Measurements from ENCODE around the gene ERICH2. TPM values are rescaled to one million over a fixed set of nuclear protein-coding genes. Genes with fewer than 3 reads are reported as not detected.

The ERICH2 gene
- total RNA-seq, 2 donors from 2014 or later, result not detected

GRCh38 chr2:170772295-170772694 lies 2.1 kb downstream of the ERICH2 start:
- no peak for ATAC-seq
- H3K27me3 Mint-ChIP-seq, result peaks cover 11 to 12% of the 10 kb centered on the region in 2 donors
- H3K4me3 Mint-ChIP-seq, result peak overlapping the region; percentile 86
- DNase-seq (ENCODE audit: low spot score), result no peak
- H3K9me3 Mint-ChIP-seq, result no peaks in the 10 kb centered on the region
- H3K36me3 Mint-ChIP-seq, result no peaks in the 10 kb centered on the region
- H3K4me1 Mint-ChIP-seq (ENCODE audit: low read depth in 2 of 2), result peaks cover 4 to 14% of the 10 kb centered on the region in 2 donors
- H3K27ac Mint-ChIP-seq, result peak overlapping the region in 1 of 2 donors; percentile 53

DNA sequence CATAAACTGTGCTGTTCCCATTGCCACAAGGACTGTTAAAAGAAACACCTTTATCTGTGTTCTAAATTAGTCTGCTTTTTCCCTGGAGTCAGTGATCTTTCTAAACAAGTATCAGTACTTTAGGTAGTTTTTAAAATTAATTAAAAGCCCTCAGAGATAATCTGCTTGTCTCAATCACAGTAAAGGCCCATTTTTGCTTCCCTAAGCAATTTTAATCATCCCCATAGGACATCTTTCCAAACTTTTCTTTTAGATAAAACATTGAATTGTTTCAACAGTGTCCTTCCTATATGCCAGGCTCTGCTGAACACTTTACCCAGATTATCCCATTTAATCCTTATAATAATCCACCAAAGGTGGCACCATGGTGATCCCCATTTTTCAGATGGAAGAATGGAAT lies 3.9 kb downstream of the ERICH2 start:
- Mint-ChIP-seq H3K27me3 (peaks cover 18 to 25% of the 10 kb centered on the region in 2 donors), H3K9me3 (no peaks in the 10 kb centered on the region), H3K36me3 (no peaks in the 10 kb centered on the region), H3K4me1 (ENCODE audit: low read depth in 2 of 2) (peaks cover 4 to 14% of the 10 kb centered on the region in 2 donors), H3K4me3 (no peak overlapping the region), H3K27ac (no peak overlapping the region)
- ATAC-seq, result no peak
- DNase-seq (ENCODE audit: low spot score), result no peak

- no peak for DNase-seq (ENCODE audit: low spot score)
- no peaks in the 10 kb centered on the region for H3K9me3 Mint-ChIP-seq
- H3K4me3 Mint-ChIP-seq, result no peak overlapping the region
- ATAC-seq, result no peak
- H3K4me1 Mint-ChIP-seq (ENCODE audit: low read depth in 2 of 2), result no peaks in the 10 kb centered on the region
- no peaks in the 10 kb centered on the region for H3K36me3 Mint-ChIP-seq
- H3K27me3 Mint-ChIP-seq, result peaks cover 22 to 32% of the 10 kb centered on the region in 2 donors
- H3K27ac Mint-ChIP-seq, result no peak overlapping the region
Measured at GRCh38 chr2:170778900-170779299, 8.7 kb downstream of the ERICH2 start.

- ATAC-seq (no peak), DNase-seq (ENCODE audit: low spot score) (no peak)
- H3K4me1 Mint-ChIP-seq (ENCODE audit: low read depth in 2 of 2), result no peaks in the 10 kb centered on the region
- H3K9me3 Mint-ChIP-seq, result no peaks in the 10 kb centered on the region
- no peak overlapping the region for H3K27ac Mint-ChIP-seq
- H3K36me3 Mint-ChIP-seq, result no peaks in the 10 kb centered on the region
- H3K4me3 Mint-ChIP-seq, result no peak overlapping the region
- H3K27me3 Mint-ChIP-seq, result peaks cover 23 to 36% of the 10 kb centered on the region in 2 donors
Measured at GRCh38 chr2:170779304-170779703, 9.1 kb downstream of the ERICH2 start.

GRCh38 chr2:170782673-170783072 lies 12.5 kb downstream of the ERICH2 start:
- no peaks in the 10 kb centered on the region for H3K9me3 Mint-ChIP-seq
- no peaks in the 10 kb centered on the region for H3K4me1 Mint-ChIP-seq (ENCODE audit: low read depth in 2 of 2)
- DNase-seq (ENCODE audit: low spot score) (no peak), ATAC-seq (no peak)
- H3K27me3 Mint-ChIP-seq, result peaks cover 35 to 59% of the 10 kb centered on the region in 2 donors
- no peak overlapping the region for H3K4me3 Mint-ChIP-seq
- H3K36me3 Mint-ChIP-seq, result no peaks in the 10 kb centered on the region
- no peak overlapping the region for H3K27ac Mint-ChIP-seq

GRCh38 chr2:170783549-170783948 lies 13.4 kb downstream of the ERICH2 start:
- H3K27ac Mint-ChIP-seq, result no peak overlapping the region
- H3K9me3 Mint-ChIP-seq, result no peaks in the 10 kb centered on the region
- no peaks in the 10 kb centered on the region for H3K36me3 Mint-ChIP-seq
- no peak overlapping the region for H3K4me3 Mint-ChIP-seq
- no peak for ATAC-seq
- no peaks in the 10 kb centered on the region for H3K4me1 Mint-ChIP-seq (ENCODE audit: low read depth in 2 of 2)
- DNase-seq (ENCODE audit: low spot score), result no peak
- H3K27me3 Mint-ChIP-seq, result peaks cover 36 to 55% of the 10 kb centered on the region in 2 donors

DNA sequence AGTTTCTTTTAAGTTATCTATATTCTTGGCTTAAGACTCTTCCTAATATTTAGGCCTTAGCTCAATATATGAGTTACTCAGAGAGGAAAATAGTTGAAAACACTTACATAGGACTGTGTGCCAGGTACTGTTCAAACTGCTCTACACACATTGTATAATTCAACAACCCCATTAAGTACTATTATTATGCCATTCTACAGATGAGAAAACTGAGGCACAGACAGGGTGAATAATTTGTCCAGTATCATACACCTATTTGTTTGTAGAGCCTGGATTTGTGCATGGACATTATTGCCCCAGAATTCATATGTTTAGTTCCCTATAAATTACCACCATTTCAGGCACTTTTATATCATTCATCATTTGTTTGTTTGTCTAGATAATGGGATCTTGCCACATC lies 28.8 kb downstream of the ERICH2 start:
- H3K27me3 Mint-ChIP-seq, result peaks cover 17 to 22% of the 10 kb centered on the region in 2 donors
- no peak for ATAC-seq
- no peaks in the 10 kb centered on the region for H3K4me1 Mint-ChIP-seq (ENCODE audit: low read depth in 2 of 2)

DNA sequence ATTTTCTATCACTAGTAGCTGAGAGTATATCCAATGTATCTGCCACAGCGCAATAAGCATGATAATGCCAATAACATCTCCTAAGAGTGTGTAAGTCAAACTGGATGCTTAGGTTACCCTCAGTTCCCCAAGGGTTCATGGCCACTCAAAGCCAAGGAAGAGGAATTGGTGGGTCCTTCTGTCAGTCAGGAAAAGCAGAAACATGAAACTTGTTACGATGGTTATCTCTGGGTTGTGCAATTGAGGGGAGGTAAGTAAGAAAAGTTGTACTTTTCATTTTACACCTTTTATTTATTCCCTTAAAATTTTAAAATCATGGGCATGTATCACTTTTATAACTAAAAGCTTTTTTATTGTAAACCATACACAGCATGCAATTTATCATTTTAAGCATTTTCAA lies 36.4 kb downstream of the ERICH2 start:
- ATAC-seq, result no peak
- no peak overlapping the region for H3K4me3 Mint-ChIP-seq

More for the DNA sequence above, 28.8 kb downstream of the ERICH2 start:
- H3K4me3 Mint-ChIP-seq, result no peak overlapping the region
- no peak for DNase-seq (ENCODE audit: low spot score)
- H3K9me3 Mint-ChIP-seq, result no peaks in the 10 kb centered on the region
- no peak overlapping the region for H3K27ac Mint-ChIP-seq
- no peaks in the 10 kb centered on the region for H3K36me3 Mint-ChIP-seq

DNA sequence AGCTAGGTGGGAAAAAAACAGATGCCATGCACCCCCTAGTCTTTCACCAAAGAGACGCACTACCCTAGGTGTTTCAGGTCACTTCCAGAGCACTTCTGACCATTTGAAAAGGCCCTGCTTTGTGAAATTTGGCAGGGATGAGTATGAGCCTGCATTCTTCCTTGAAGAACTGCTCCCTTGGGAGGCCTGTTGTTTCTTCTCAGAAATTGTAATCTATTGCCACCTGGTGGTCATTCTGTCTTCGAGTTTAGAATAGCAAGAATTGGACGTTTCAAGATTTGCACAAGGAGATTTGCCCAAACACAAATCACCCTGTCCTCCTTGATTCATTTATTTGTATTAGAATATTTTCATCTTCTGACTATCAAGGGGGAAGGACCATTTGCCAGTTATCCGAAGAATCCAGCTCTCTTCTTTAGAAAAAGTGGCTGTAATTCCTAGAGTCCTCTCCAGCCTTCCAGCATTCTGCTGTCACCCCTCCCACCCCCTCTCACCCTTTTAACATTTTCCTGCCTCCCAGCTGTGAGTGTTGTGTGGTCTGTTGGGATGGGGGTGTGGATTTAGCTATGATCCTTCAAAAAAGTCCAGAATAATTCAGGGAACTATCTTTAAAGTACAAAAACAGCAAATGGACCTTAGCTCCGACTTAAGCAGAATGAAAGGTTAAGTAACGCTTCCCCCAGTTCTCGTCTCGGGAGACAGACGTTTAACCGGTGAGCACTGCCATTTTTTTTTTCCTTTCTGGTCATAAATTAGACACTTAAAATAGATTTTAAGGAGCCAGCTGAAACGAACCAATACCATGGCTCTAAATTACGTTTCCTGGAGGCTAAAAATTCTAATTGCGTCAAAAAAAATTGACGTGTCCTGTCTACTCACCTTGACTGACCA lies 42.8 kb downstream of the ERICH2 start:
- Mint-ChIP-seq H3K9me3 (no peaks in the 10 kb centered on the region), H3K36me3 (no peaks in the 10 kb centered on the region), H3K4me3 (no peak overlapping the region), H3K27me3 (peaks cover 39 to 43% of the 10 kb centered on the region in 2 donors), H3K27ac (no peak overlapping the region), H3K4me1 (ENCODE audit: low read depth in 2 of 2) (peaks cover 17 to 20% of the 10 kb centered on the region in 2 donors)
- DNase-seq (ENCODE audit: low spot score) (no peak), ATAC-seq (no peak)

More for the DNA sequence above, 36.4 kb downstream of the ERICH2 start:
- H3K27ac Mint-ChIP-seq, result no peak overlapping the region
- H3K9me3 Mint-ChIP-seq, result no peaks in the 10 kb centered on the region
- DNase-seq (ENCODE audit: low spot score), result no peak
- peaks cover 13 to 14% of the 10 kb centered on the region in 2 donors for H3K27me3 Mint-ChIP-seq
- no peaks in the 10 kb centered on the region for H3K4me1 Mint-ChIP-seq (ENCODE audit: low read depth in 2 of 2)
- H3K36me3 Mint-ChIP-seq, result no peaks in the 10 kb centered on the region

DNA sequence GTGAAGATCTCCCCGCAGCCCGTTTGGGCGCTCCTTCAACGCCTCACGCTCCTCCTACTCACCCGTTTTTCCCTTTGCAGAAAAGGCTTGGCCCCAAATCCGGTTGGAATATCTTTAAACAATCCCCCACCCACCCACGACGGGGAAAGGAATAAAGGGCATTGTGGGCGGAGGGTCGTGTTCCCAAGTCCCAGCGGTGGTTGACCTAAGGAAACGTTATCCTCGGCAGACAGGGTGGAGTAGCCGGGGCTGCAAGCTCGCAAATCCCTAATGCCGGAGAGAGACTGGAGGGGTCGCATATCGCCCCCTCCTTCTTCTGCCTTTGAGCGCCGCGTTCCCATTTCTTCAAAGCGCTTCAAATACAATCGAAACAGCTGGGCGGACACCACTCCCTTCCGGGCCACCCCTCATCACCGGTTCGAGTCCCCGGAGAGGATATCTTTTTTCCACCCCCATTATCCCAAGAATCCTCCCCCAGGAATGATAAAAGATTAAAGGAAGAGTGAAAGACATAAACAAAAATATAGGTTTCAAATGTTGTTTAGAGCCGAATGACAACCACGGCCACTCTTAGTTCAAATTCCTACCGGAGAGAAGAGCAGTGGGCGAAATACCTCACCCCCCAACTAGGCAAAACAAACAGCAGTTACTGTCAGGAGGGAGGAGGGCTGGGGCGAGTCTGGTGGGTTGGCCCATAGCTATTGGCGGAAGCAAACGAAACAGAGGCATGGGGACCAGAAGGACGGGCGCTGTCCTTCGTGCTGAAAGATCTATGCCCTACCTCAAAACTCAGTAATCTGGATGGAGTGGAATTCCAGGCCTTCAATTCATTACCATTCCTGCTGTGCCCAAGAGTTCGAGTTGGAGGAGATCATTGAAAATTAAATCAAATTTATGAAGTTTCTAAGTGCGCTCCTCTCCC lies 43.7 kb downstream of the ERICH2 start:
- Mint-ChIP-seq H3K27ac (peak overlapping the region; percentile 23 to 31), H3K4me3 (no peak overlapping the region), H3K4me1 (ENCODE audit: low read depth in 2 of 2) (peaks cover 24 to 26% of the 10 kb centered on the region in 2 donors), H3K27me3 (peaks cover 45 to 47% of the 10 kb centered on the region in 2 donors), H3K9me3 (no peaks in the 10 kb centered on the region), H3K36me3 (no peaks in the 10 kb centered on the region)
- DNase-seq (ENCODE audit: low spot score) (no peak), ATAC-seq (no peak)

GRCh38 chr2:170814533-170815230 lies 44.5 kb downstream of the ERICH2 start:
- ATAC-seq, result no peak
- H3K36me3 Mint-ChIP-seq, result no peaks in the 10 kb centered on the region

GRCh38 chr2:170815311-170815710 lies 45.1 kb downstream of the ERICH2 start:
- DNase-seq (ENCODE audit: low spot score) (no peak), ATAC-seq (no peak)
- H3K4me1 Mint-ChIP-seq (ENCODE audit: low read depth in 2 of 2), result peaks cover 25 to 27% of the 10 kb centered on the region in 2 donors
- no peaks in the 10 kb centered on the region for H3K36me3 Mint-ChIP-seq
- H3K4me3 Mint-ChIP-seq, result peak overlapping the region; percentile 63
- peaks cover 43 to 50% of the 10 kb centered on the region in 2 donors for H3K27me3 Mint-ChIP-seq
- peak overlapping the region in 1 of 2 donors; percentile 39 for H3K27ac Mint-ChIP-seq
- no peaks in the 10 kb centered on the region for H3K9me3 Mint-ChIP-seq

More at GRCh38 chr2:170814533-170815230, 44.5 kb downstream of the ERICH2 start:
- peak overlapping the region; percentile 8 for H3K4me3 Mint-ChIP-seq
- peak overlapping the region; percentile 23 to 31 for H3K27ac Mint-ChIP-seq
- H3K4me1 Mint-ChIP-seq (ENCODE audit: low read depth in 2 of 2), result peaks cover 25 to 26% of the 10 kb centered on the region in 2 donors
- DNase-seq (ENCODE audit: low spot score), result no peak
- H3K9me3 Mint-ChIP-seq, result no peaks in the 10 kb centered on the region
- peaks cover 44 to 48% of the 10 kb centered on the region in 2 donors for H3K27me3 Mint-ChIP-seq

Data from natural killer cell treated with Interleukin-12 subunit alpha and Interleukin-12 subunit beta and Interleukin-15 and Interleukin-18, amount 100 ng/mL, for 72 hours (primary cell).